HFFc6 (cell line): ENCODE data around the gene PRDM13. TPM values are rescaled to one million over a fixed set of nuclear protein-coding genes. Genes with fewer than 3 reads are reported as not detected.
"Not testable (repeated sequence)": the region's sequence is repeated elsewhere in the genome, so short reads cannot be mapped to it uniquely, and the experiment has no call there.

Experiments
- DNase-seq: peaks from one replicate; pipeline ENCODE4 v3.0.0-alpha.2; 2018
- H3K27ac Mint-ChIP-seq: 2 replicates; pipeline ENCODE4 v1.8.0; 2020; ENCODE audit warnings: mild to moderate bottlenecking, mixed read lengths
- H3K27me3 Mint-ChIP-seq: 2 replicates; pipeline ENCODE4 v1.8.0; 2021; ENCODE audit warnings: mild to moderate bottlenecking, moderate library complexity, mixed read lengths; ENCODE audit not compliant: insufficient read depth
- H3K36me3 Mint-ChIP-seq: 2 replicates; pipeline ENCODE4 v1.8.0; 2021; ENCODE audit warnings: low read depth, mixed read lengths
- H3K4me1 Mint-ChIP-seq: 2 replicates; pipeline ENCODE4 v1.8.0; 2020; ENCODE audit warnings: low read depth, mixed read lengths
- H3K4me3 Mint-ChIP-seq: 2 replicates; pipeline ENCODE4 v1.8.0; 2020; ENCODE audit warnings: mild to moderate bottlenecking, moderate library complexity, mixed read lengths
- H3K9me3 Mint-ChIP-seq: 2 replicates; pipeline ENCODE4 v1.8.0; 2020; ENCODE audit warnings: mild to moderate bottlenecking, mixed read lengths
- CTCF ChIP-seq: fragments of 200-600 bp; sonication (generic); IDR thresholded peaks from 2 replicates; pipeline ENCODE4 v1.5.0; 2021; ENCODE audit warnings: antibody characterized with exemption, mild to moderate bottlenecking
- total RNA-seq, 6 experiments: library from RNA; stranded (reverse); fragmentation: NEBNext Ultra II Directional; extraction: Animal tissue kit (Norgen Biotek cat#: 25700); gene quantifications; 2 replicates in 1 of 6; 3 replicates in 5 of 6; pipeline ENCODE4 v1.2.3, GENCODE V29; 2021

The PRDM13 gene
- total RNA-seq, 6 experiments from 2014 or later, result not detected

- TF ChIP-seq CTCF, result no peak
- no peak for DNase-seq
- H3K4me1 Mint-ChIP-seq, result no peaks in the 10 kb centered on the region
- no peak overlapping the region for H3K27ac Mint-ChIP-seq
- no peaks in the 10 kb centered on the region; the same call in 1 of the 2 replicates for H3K36me3 Mint-ChIP-seq
- no peak overlapping the region for H3K4me3 Mint-ChIP-seq
- H3K9me3 Mint-ChIP-seq, result peaks cover 11% of the 10 kb centered on the region
- H3K27me3 Mint-ChIP-seq, result no peaks in the 10 kb centered on the region; the same call in 1 of the 2 replicates
These were observed 34.6 kb downstream of the PRDM13 start for GRCh38 chr6:99641270-99641669.

DNA sequence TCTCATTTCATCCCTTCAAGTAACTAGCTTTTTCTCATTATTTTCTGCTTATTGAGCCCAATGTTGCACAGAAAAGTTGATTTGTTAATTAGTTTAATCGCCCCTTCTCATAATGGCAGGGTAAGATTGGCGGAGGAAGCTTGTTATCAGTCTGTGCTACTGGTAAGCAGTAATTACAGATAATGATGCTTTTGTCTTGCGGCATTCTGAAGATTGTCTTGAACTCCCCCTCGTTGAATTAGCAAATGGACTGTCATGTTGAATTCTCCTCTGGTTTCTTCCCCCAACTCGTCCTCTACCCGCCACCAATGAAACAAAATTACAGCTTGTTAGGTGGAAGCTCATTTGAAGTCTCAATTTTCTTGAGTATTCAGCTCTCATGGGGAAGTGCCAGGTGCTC lies 39.4 kb downstream of the PRDM13 start:
- no peaks in the 10 kb centered on the region for H3K27me3 Mint-ChIP-seq
- H3K4me1 Mint-ChIP-seq, result no peaks in the 10 kb centered on the region
- H3K27ac Mint-ChIP-seq, result no peak overlapping the region
- no peak for DNase-seq
- H3K9me3 Mint-ChIP-seq, result no peaks in the 10 kb centered on the region
- no peaks in the 10 kb centered on the region for H3K36me3 Mint-ChIP-seq
- no peak for TF ChIP-seq CTCF
- H3K4me3 Mint-ChIP-seq, result no peak overlapping the region

DNA sequence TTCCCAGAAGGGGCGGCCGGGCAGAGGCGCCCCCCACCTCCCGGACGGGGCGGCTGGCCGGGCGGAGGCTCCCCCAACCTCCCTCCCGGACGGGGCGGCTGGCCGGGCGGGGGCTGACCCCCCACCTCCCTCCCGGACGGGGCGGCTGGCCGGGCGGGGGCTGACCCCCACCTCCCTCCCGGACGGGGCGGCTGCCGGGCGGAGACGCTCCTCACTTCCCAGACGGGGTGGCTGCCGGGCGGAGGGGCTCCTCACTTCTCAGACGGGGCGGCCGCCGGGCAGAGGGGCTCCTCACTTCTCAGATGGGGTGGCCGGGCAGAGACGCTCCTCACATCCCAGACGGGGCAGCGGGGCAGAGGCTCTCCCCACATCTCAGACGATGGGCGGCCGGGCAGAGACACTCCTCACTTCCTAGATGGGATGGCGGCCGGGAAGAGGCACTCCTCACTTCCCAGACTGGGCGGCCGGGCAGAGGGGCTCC lies 43.5 kb downstream of the PRDM13 start:
- not testable (repeated sequence) for H3K36me3 Mint-ChIP-seq, DNase-seq, H3K9me3 Mint-ChIP-seq, H3K27ac Mint-ChIP-seq, H3K4me1 Mint-ChIP-seq, H3K4me3 Mint-ChIP-seq, H3K27me3 Mint-ChIP-seq

- Mint-ChIP-seq H3K27ac (no peak overlapping the region), H3K4me3 (no peak overlapping the region), H3K9me3 (no peaks in the 10 kb centered on the region), H3K36me3 (no peaks in the 10 kb centered on the region), H3K27me3 (peaks cover 5% of the 10 kb centered on the region), H3K4me1 (no peaks in the 10 kb centered on the region)
- TF ChIP-seq CTCF, result no peak
- no peak for DNase-seq
These were observed 53.6 kb downstream of the PRDM13 start for GRCh38 chr6:99660206-99660605.

- Mint-ChIP-seq H3K27me3 (peaks cover 3% of the 10 kb centered on the region), H3K4me3 (no peak overlapping the region), H3K4me1 (no peaks in the 10 kb centered on the region), H3K27ac (no peak overlapping the region), H3K9me3 (no peaks in the 10 kb centered on the region), H3K36me3 (no peaks in the 10 kb centered on the region)
- no peak for TF ChIP-seq CTCF
- DNase-seq, result no peak
These were observed 55.2 kb downstream of the PRDM13 start for GRCh38 chr6:99661870-99662269.

- Mint-ChIP-seq H3K36me3 (no peaks in the 10 kb centered on the region), H3K4me1 (no peaks in the 10 kb centered on the region)
These were observed 56.0 kb downstream of the PRDM13 start for GRCh38 chr6:99662616-99663015.

More at GRCh38 chr6:99662616-99663015, 56.0 kb downstream of the PRDM13 start:
- peaks cover 3% of the 10 kb centered on the region for H3K27me3 Mint-ChIP-seq
- TF ChIP-seq CTCF, result no peak
- H3K9me3 Mint-ChIP-seq, result no peaks in the 10 kb centered on the region
- H3K27ac Mint-ChIP-seq, result no peak overlapping the region
- no peak for DNase-seq
- H3K4me3 Mint-ChIP-seq, result no peak overlapping the region

Other genes starting within 250 kb of the PRDM13 start
- 10 to 100 TPM in 4 of 6 experiments, 1 to 10 TPM in 2; 7.3 to 12.8 (median 10.9) TPM for gene COQ3, start 212.6 kb upstream of the PRDM13 start, total RNA-seq
- gene PNISR, start 181.5 kb upstream of the PRDM13 start, total RNA-seq, result 10 to 100 TPM; 40.9 to 51.3 (median 45.2) TPM
- gene USP45, start 91.4 kb upstream of the PRDM13 start, total RNA-seq, result 10 to 100 TPM in 5 of 6 experiments, 1 to 10 TPM in 1; 9.9 to 12.7 (median 10.5) TPM
- gene CCNC, start 38.2 kb upstream of the PRDM13 start, total RNA-seq, result 10 to 100 TPM; 40.9 to 46.3 (median 43.1) TPM